GM18520 (cell line): ENCODE data around the gene HMGA1.

ENCODE experiments used
- ATAC-seq: cut with Tn5 transposase; IDR thresholded peaks from one replicate; pipeline ENCODE4 v1.9.1; 2021; ENCODE audit not compliant: unreplicated experiment

The HMGA1 gene

GRCh38 chr6:34285448-34286164 lies 48.9 kb downstream of the HMGA1 start:
- ATAC-seq, result no peak

GRCh38 chr6:34288581-34288980 lies 51.9 kb downstream of the HMGA1 start:
- no peak for ATAC-seq

- ATAC-seq, result no peak
Observed at GRCh38 chr6:34289137-34289536, 52.5 kb downstream of the HMGA1 start.

- ATAC-seq, result no peak
Observed at GRCh38 chr6:34292954-34293353, 56.3 kb downstream of the HMGA1 start.

- peak; percentile 59 for ATAC-seq
Observed at GRCh38 chr6:34295721-34296120, 59.0 kb downstream of the HMGA1 start.
